NCI-H2029 (cell line): ENCODE data around the gene SUSD5.
"Not testable (repeated sequence)": the region's sequence is repeated elsewhere in the genome, so short reads cannot be mapped to it uniquely, and the experiment has no call there.

ENCODE experiments used
- DNase-seq: peaks from one replicate; lab custom pipeline; 2025; lab: John Stamatoyannopoulos, UW

Gene SUSD5

GRCh38 chr3:33152363-33153360, 65.9 kb downstream of the SUSD5 start:
- DNase-seq = peak; percentile 79

GRCh38 chr3:33149342-33149741, 69.3 kb downstream of the SUSD5 start:
- DNase-seq = no peak

- DNase-seq = peak; percentile 59
Observed at GRCh38 chr3:33146791-33147445, 71.7 kb downstream of the SUSD5 start.

GRCh38 chr3:33145901-33146580, 72.6 kb downstream of the SUSD5 start:
- DNase-seq = no peak

GRCh38 chr3:33145221-33145900, 73.2 kb downstream of the SUSD5 start:
- no peak for DNase-seq

GRCh38 chr3:33144433-33144832, 74.2 kb downstream of the SUSD5 start:
- DNase-seq = no peak

GRCh38 chr3:33141006-33141405, 77.6 kb downstream of the SUSD5 start:
- no peak for DNase-seq

- no peak for DNase-seq
Observed at GRCh38 chr3:33139996-33140395, 78.6 kb downstream of the SUSD5 start.

- DNase-seq = not testable (repeated sequence)
Observed at GRCh38 chr3:33139006-33139623, 79.5 kb downstream of the SUSD5 start.

- DNase-seq = no peak
Observed at GRCh38 chr3:33137691-33138090, 80.9 kb downstream of the SUSD5 start.

- no peak for DNase-seq
Observed at GRCh38 chr3:33134026-33134625, 84.5 kb downstream of the SUSD5 start.

GRCh38 chr3:33132019-33132360, 86.6 kb downstream of the SUSD5 start:
- no peak for DNase-seq

- peak; percentile 69 for DNase-seq
Observed at GRCh38 chr3:33131331-33132018, 87.1 kb downstream of the SUSD5 start.

GRCh38 chr3:33130144-33130543, 88.5 kb downstream of the SUSD5 start:
- no peak for DNase-seq

- no peak for DNase-seq
Observed at GRCh38 chr3:33128706-33129105, 89.9 kb downstream of the SUSD5 start.

- no peak for DNase-seq
Observed at GRCh38 chr3:33125840-33126239, 92.8 kb downstream of the SUSD5 start.

GRCh38 chr3:33124638-33125037, 94.0 kb downstream of the SUSD5 start:
- DNase-seq = no peak

- no peak for DNase-seq
Observed at GRCh38 chr3:33122991-33123390, 95.6 kb downstream of the SUSD5 start.

GRCh38 chr3:33119891-33120290, 98.7 kb downstream of the SUSD5 start:
- no peak for DNase-seq

- DNase-seq = no peak
Observed at GRCh38 chr3:33117461-33117860, 101.1 kb downstream of the SUSD5 start.
